Lower leg skin (tissue), 3 donors: ENCODE results near the gene C10orf95.

Source experiments
- POLR2A ChIP-seq, 2 donors: fragments of 450-650 bp; IDR thresholded peaks; one replicate each; pipeline ENCODE4 v1.6.1; 2016 to 2017; ENCODE audit warnings: antibody characterized with exemption in 2 of 2, mild to moderate bottlenecking in 1 of 2, moderate library complexity in 1 of 2
- TF ChIP-seq, protein P1 (sequence below), 3 donors: fragments of 450-650 bp; IDR thresholded peaks; one replicate each; pipeline ENCODE4 v1.5.1; 2016; ENCODE audit warnings: antibody characterized with exemption in 3 of 3, mild to moderate bottlenecking in 3 of 3, moderate library complexity in 2 of 3

DNA sequence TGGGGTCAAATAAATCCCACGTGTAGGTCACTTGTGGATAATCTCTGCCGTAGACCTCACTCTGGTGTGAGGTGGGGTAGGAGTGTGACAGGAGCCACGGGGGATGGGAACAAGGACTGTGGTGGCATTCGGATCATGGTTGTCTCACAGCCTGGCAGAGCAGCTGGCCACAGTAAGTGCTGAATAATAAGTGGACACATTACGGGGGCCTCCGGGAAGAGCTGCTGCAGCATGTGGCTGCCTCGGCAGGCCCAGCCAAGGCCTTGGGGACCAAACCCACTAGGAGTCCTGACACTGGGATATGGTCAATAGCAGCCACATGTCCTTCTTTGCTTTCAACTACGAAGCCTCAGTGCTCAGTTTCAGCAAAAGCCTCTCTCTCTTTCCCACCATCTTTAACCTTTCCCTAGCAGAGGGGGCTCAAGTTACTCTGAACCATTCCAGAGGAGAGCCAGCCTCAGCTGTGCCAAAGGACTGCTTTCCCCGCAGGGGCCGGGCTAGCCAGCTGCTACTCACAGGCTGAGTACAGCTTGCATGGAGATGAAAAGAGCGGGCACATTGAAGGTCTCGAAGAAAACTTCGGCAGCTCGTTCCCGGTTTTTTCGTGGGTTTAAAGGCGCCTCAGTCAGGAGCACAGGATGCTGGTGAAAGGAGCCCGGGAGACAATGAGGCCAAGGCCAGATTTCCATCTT, 33.9 kb upstream of the C10orf95 start:
- TF ChIP-seq, protein P1, sequence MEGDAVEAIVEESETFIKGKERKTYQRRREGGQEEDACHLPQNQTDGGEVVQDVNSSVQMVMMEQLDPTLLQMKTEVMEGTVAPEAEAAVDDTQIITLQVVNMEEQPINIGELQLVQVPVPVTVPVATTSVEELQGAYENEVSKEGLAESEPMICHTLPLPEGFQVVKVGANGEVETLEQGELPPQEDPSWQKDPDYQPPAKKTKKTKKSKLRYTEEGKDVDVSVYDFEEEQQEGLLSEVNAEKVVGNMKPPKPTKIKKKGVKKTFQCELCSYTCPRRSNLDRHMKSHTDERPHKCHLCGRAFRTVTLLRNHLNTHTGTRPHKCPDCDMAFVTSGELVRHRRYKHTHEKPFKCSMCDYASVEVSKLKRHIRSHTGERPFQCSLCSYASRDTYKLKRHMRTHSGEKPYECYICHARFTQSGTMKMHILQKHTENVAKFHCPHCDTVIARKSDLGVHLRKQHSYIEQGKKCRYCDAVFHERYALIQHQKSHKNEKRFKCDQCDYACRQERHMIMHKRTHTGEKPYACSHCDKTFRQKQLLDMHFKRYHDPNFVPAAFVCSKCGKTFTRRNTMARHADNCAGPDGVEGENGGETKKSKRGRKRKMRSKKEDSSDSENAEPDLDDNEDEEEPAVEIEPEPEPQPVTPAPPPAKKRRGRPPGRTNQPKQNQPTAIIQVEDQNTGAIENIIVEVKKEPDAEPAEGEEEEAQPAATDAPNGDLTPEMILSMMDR (IDR thresholded peaks at IDR 0.05) = no peak
- TF ChIP-seq POLR2A (IDR thresholded peaks at IDR 0.05) = no peak
